ENCODE data around the gene KDELR1.

DNA sequence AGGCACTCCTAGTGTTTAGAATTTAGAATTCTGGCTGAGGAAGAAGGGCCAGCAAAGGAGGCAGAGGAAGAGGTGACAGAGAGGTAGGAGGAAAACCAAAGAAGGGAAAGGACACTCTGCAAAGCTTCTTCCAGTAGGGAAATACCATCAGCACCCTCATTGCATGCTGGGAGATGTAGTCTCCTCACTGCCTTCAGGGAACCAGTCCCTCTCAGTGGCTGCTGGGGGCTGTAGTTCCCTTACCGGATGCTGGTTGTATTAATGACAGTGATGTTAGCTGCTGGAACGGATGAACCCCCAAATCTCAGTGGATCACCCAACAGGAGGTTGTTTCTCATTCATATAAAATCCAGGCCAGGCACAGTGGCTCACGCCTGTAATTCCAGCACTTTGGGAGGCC lies 12.3 kb upstream of the KDELR1 start:
- no peak for TF ChIP-seq CTCF (IDR thresholded peaks at IDR 0.05; ENCODE audit: low read length)
- TF ChIP-seq EZH2 (IDR thresholded peaks at IDR 0.05; ENCODE audit: borderline replicate concordance, low read length) = no peak
